HG02885 (cell line): ENCODE data around the gene TRIM62.
"Not testable (repeated sequence)": the region's sequence is repeated elsewhere in the genome, so short reads cannot be mapped to it uniquely, and the experiment has no call there.

Experiments
- ATAC-seq: cut with Tn5 transposase; IDR thresholded peaks from one replicate; pipeline ENCODE4 v1.9.1; 2021; ENCODE audit warnings: mild to moderate bottlenecking; ENCODE audit not compliant: unreplicated experiment, poor library complexity

TRIM62 gene

DNA sequence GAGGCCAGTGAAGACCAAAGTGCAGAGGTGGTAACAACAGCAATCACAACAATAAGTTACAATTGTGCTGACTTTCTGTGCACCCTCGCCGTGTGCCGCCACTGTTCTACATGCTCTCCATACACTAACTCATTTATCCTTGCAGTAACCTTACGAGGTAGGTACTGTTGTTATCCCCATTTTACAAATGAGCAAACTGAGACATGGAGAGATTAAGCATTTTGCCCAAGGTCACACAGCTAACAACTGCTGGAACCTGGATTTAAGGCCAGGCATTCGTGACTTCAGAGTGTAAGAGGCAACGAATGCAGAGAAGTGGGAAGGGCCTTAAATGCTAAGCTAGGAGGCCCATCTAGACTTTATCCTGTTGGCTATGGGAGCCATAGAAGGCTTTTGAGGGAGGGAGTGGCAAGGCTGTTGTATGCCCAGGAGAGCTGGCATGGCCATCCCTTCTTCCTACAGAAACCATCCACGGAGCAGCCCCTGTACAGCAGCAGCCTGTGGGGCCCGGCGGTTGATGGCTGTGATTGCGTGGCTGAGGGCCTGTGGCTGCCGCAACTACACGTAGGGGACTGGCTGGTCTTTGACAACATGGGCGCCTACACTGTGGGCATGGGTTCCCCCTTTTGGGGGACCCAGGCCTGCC lies 64.3 kb downstream of the TRIM62 start:
- no peak for ATAC-seq

DNA sequence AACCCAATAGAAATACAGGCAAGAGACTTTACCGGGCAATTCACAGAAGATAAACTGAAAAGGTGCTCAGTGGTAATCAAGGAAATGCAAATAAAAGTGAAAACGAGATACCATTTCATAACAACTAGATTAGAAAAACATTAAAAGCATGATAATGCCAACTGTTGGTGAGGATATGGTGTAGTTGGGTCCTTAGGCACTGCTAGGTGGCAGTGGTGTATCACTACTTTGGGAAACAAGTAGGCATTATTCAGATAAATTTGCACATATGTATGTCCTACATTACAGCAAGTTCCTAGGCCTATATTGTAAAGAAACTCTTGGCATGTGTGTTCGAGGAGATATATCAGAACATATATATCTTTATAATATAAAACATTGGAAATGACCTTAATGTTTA lies 69.9 kb downstream of the TRIM62 start:
- ATAC-seq: no peak

DNA sequence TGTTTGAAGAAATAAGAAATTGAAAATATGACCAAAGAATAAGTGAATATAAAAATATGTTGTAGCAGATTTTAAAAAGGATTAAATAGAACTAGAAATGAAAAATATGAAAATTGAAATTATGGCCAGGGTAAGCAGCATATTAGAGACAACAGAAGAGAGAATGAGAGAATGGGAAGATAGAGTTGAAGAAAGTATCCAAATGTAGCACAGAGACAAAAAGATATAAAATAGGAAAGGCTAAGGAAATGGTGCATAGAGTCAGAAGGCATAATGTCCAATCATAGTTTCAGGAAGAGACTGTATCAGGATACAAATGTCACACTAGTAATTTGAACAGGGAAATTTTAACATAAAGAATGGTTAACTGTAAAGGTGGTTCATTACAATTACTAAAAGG lies 71.4 kb downstream of the TRIM62 start:
- no peak for ATAC-seq

DNA sequence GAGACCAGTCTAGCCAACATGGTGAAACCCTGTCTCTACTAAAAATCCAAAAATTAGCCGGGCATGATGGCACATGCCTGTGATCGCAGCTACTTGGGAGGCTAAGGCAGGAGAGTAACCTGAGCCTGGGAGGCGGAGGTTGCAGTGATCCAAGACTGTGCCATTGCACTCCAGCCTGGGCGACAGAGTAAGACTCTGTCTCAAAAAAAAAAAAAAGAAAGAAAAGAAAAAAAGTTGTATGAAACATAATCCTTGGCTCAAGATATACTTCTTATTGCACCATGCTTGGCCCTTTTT lies 81.8 kb downstream of the TRIM62 start:
- not testable (repeated sequence) for ATAC-seq

DNA sequence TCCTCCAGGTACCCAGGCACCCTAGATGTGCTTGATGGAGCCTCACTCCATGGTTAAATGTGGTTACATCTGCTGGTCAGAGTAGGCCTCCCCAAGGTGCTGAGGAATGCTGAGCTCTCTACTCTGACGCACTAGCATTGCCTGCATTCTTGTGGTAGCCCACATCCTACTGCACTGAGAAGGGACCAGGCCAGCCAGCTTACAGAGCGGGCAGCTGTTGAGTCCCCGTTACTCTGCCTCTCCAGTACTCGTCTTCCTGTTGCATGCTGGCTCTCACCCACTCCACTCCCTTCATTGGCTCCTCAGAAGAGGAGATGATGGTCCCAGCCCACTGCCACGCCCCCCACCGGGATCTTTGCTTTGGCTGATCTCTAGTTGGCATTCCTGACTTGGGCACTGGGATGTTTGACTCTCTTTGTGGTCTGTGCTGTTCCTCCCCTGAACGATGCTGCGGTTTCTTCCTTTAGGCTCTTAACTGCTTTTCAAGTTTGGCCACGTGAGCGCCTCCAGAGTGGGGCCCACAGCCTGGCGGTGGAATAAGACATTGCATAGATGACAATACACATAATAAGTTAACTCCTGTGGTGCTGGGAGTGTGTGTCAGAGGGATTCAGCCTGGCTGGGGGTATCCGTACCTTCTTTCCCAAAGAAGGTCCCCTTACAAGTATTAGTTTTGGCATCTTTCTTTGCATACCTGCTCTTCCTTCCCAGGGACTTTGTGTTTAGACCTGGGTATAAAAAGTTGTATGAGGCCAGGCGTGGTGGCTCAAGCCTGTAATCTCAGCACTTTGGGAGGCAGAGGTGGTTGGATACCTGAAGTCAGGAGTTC lies 82.3 kb downstream of the TRIM62 start:
- ATAC-seq: peak; percentile 79

DNA sequence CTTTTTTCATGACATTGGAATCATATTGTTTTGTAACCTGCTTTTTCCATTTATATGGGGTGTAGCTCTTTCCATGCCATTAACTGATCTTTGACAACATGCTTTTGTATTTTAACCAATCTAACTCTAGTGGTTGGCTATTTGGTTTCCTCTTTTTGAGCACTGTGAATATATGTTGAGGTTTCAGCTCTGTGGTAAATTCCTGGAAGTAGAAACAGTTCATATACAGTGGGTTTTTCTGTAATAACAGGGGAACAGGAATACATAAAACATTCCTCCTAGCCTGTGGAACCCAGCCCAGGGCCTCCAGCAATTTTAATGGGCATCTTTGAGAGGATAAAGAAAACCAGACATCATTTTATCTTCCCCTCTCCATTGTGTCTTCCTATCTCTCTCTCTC lies 83.5 kb downstream of the TRIM62 start:
- ATAC-seq: no peak

DNA sequence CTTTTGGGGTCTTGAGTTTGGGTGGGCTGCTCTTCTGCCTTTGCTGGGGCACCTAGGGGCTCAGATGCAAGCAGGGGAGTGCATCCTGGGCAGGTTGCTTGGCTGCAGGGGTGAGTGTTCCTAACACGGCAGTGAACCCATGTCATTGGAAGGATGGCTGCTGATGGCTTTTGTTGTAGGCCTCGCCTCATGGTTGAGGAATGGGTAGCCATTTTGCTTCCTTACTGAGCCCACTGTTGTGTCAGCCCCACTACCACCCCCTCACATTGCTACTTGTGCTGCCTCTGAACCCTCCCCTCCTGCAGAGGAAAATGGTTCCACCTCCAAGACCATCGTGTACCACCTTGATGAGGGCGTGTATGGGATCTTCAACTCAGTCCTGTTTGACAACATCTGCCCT lies 84.1 kb downstream of the TRIM62 start:
- no peak for ATAC-seq

DNA sequence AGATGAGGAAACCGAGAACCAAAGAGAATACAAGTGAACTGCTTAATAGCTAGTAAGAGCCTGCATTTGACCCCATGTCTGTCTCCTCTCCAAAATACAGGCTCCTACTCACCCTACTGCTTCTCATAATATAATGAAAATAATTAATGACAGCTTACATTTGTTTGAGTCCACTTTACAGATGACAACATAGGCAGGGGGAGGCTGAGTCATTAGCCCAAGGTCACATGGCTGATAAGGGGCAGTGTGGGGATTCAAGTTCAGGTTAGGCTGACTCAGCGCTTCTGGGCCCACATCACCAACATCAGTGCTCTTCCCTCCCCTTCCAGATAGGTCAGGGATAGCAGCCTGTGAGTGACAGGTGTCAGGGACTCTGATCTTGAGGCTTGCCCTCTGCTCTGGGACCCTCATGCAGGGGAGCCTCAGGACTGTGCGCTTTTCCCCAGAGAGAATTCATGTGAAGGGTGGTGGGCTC lies 84.7 kb downstream of the TRIM62 start:
- ATAC-seq: no peak

DNA sequence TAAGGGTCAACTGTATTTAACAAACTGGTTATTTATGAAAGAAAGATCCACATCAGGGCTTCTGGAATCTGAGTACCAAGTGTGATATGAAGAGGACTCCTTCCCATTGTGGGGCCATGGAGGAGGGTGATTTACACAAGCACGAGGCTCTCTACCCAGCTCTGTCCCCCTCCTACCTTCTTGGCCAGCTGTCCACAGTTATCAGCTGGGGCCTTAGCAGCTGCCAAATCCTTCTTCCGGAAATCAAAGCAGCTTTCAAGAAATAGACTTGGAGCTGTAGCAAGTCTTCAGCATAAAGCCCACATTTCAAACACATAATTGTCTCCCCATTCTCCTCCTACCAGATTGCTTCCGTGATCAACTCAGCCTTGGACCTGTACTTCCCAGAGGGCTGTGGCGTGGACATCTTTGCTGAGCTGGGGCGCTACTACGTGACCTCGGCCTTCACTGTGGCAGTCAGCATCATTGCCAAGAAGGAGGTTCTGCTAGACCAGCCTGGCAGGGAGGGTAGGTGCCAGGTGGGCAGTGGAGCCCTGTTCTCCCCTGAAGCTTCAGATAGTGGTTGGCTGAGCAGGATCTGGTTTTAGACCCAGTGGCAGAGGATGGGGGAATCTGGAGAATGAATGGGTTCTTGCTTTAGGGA lies 85.4 kb downstream of the TRIM62 start:
- ATAC-seq: no peak
